Effector memory CD4-positive, alpha-beta T cell (primary cell): Measurements from ENCODE around the gene PDE5A.
A peak's percentile ranks its signal among the peaks of the same experiment; 100 is the strongest.

Experiments used
- DNase-seq, 3 donors: peaks; one replicate each; pipeline ENCODE4 v3.0.0-alpha.2; 2020
- H3K27ac ChIP-seq: 2 replicates; pipeline ENCODE4 v1.7.0; 2013; ENCODE audit warnings: mild to moderate bottlenecking, low read length, moderate library complexity; ENCODE audit not compliant: insufficient read depth, poor library complexity, severe bottlenecking
- H3K27me3 ChIP-seq: replicated peaks from 2 replicates; pipeline ENCODE4 v1.7.0; 2013; ENCODE audit warnings: mild to moderate bottlenecking, low read length; ENCODE audit not compliant: insufficient read depth, control insufficient read depth, poor library complexity, severe bottlenecking
- H3K36me3 ChIP-seq: 2 replicates; pipeline ENCODE4 v1.7.0; 2013; ENCODE audit warnings: mild to moderate bottlenecking, low read length, moderate library complexity; ENCODE audit not compliant: control insufficient read depth, insufficient read depth
- H3K4me1 ChIP-seq: 2 replicates; pipeline ENCODE4 v1.7.0; 2013; ENCODE audit warnings: low read length, mild to moderate bottlenecking; ENCODE audit not compliant: control insufficient read depth, insufficient read depth, poor library complexity, severe bottlenecking
- H3K4me3 ChIP-seq: 2 replicates; pipeline ENCODE4 v1.7.0; 2013; ENCODE audit warnings: low read length, low read depth, mild to moderate bottlenecking; ENCODE audit not compliant: insufficient read depth, poor library complexity, severe bottlenecking
- H3K9me3 ChIP-seq: 2 replicates; pipeline ENCODE4 v1.7.0; 2013; ENCODE audit warnings: mild to moderate bottlenecking, low read length, moderate library complexity; ENCODE audit not compliant: control insufficient read depth
- total RNA-seq, 3 donors: gene quantifications; one replicate each; lab custom pipeline; 2026; lab: John Stamatoyannopoulos, UW

The PDE5A gene
- 1.9 to 3.6 (median 2.5) reads per million in 3 donors for total RNA-seq

DNA sequence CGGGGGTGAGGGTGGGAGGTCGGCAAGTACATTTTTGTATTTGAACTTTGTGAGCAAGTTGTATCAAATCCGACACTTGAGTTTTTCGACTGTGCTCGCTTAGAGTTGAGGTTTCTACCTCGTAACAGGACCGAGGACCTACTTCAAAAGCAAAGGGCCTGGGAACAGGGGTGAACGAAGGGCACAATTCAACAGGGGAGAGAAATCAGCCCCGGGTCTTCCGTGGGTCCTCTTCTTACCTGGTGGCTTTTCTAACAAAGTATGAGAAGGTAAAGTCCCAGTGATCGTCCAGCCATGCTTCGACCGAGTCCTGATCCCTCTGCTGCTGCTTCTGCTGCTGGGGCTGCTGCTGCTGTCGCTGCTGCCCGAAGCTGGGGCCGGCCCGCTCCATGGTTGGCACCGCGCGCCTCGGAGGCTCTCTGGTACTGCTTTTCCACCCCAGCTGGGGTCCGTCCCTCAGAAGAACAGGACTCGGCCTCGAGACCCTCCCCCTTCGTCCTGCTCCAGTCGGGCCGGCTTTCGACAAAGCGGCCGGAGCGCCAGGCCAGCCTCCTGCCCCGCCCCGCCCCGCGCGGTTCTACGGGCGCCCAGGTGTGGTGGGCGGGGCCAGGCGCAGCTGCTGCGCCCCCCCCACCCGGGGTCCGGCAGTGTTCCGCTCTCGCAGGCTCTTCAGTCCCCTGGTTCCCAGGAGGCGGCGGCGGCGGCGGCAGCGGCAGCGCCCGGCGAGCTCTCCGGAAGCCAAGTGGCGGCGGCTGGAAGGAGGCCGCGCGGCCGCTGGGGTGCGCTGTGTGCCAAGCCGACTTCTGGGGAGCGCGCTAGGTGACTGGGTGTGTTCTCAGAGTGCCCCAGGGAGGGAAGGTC lies at the start of gene PDE5A:
TSS of gene PDE5A (minus strand) at position 524 of the 861 bp plus-strand sequence. CDS start at position 391, 133 bp downstream.
- H3K27ac ChIP-seq, result peak within 1 kb of the TSS; percentile 52

DNA sequence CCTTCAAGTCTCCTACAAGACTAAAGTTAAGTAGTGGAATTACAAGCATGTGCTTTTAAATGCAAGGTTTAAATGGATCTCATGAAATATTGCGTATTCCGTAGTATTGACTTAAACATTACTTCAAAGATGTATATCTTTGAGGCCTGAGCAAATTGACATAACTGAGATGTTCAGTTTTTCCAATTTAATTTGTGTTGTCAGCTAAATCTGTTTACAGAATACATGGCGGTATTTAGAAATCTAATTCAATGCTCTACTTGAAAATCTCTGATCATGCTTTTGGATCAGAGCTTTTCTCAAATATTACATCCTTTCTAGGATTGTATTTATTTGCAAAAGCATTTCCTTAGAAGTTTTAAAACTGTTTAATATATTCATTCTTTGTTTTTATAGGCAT lies 47.5 kb upstream of the PDE5A start:
- Histone ChIP-seq H3K27ac (no peak overlapping the region), H3K36me3 (no peaks in the 10 kb centered on the region), H3K27me3 (no peaks in the 10 kb centered on the region), H3K9me3 (no peaks in the 10 kb centered on the region), H3K4me1 (no peaks in the 10 kb centered on the region), H3K4me3 (no peak overlapping the region)
- DNase-seq, result no peak

More for the DNA sequence above, at the start of gene PDE5A:
- Histone ChIP-seq H3K4me1 (peaks cover 15% of the 10 kb centered on the region), H3K9me3 (no peaks in the 10 kb centered on the region), H3K27me3 (no peaks in the 10 kb centered on the region), H3K4me3 (peak within 1 kb of the TSS; percentile 77), H3K36me3 (no peaks in the 10 kb centered on the region)
- DNase-seq, result peak; percentile 44 to 60 (median 53)

DNA sequence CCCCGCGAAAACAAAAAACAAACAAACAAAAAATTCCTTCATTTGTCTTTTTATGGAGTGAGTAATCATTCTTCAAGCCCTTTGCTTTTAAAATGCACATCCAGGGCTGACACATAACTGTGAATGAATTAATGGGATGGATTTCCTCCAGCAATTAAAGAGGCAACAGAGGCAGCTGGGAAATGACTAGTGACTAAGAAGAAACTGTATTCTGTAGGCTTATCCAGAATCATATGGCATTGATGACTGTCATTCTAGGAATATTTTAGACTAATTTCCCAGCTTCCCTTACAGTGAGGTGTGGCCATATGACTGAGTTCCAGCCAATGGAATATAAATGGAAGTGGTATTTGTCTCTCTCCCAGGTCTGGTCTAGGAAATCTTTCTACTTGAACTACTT lies 46.8 kb upstream of the PDE5A start:
- no peaks in the 10 kb centered on the region for H3K4me1 ChIP-seq
- no peak overlapping the region for H3K27ac ChIP-seq
- no peaks in the 10 kb centered on the region for H3K27me3 ChIP-seq
- H3K9me3 ChIP-seq, result no peaks in the 10 kb centered on the region
- H3K4me3 ChIP-seq, result no peak overlapping the region
- no peak for DNase-seq
- no peaks in the 10 kb centered on the region for H3K36me3 ChIP-seq

DNA sequence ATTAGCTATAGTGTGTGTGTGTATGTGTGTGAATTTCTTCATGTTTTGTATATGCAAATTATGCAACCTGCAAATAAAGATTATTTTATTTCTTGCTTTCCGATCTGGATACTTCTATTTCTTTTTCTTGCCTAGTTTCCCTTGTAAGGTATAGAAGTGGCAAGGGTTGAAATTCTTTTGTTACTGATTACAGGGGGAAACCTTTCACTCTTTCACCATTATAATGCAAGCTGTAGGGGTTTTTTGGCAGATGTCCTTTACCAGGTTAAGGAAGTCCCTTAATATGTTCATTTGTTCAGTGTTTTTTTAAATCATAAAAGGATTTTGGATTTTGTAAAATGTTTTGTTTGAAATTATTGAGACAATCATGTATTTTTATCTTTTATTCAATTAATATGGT lies 44.3 kb upstream of the PDE5A start:
- no peak for DNase-seq
- H3K4me3 ChIP-seq, result no peak overlapping the region
- no peaks in the 10 kb centered on the region for H3K27me3 ChIP-seq
- H3K27ac ChIP-seq, result no peak overlapping the region
- no peaks in the 10 kb centered on the region for H3K9me3 ChIP-seq
- H3K4me1 ChIP-seq, result no peaks in the 10 kb centered on the region
- H3K36me3 ChIP-seq, result no peaks in the 10 kb centered on the region

DNA sequence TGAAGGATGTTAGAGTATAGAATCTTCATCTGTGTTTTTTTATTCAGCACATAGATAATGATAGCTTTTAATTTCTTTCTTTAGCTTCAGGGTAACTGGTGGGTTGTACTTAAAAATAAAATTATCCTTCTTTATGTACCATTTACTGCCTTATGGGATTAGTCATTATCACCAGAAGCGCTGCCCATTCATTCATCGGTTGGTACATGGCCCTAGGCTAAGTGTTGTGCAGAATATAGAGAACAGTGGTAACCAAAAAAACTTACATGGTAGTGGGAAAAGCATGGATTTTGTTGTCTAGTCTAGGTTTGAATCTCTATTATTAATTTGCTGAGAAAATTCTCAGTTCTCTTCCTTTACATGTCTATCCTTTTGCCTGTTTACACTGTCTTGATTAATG lies 43.5 kb upstream of the PDE5A start:
- H3K9me3 ChIP-seq, result no peaks in the 10 kb centered on the region
- no peaks in the 10 kb centered on the region for H3K27me3 ChIP-seq
- H3K36me3 ChIP-seq, result no peaks in the 10 kb centered on the region
- H3K27ac ChIP-seq, result no peak overlapping the region
- no peak for DNase-seq
- no peak overlapping the region for H3K4me3 ChIP-seq
- no peaks in the 10 kb centered on the region for H3K4me1 ChIP-seq

DNA sequence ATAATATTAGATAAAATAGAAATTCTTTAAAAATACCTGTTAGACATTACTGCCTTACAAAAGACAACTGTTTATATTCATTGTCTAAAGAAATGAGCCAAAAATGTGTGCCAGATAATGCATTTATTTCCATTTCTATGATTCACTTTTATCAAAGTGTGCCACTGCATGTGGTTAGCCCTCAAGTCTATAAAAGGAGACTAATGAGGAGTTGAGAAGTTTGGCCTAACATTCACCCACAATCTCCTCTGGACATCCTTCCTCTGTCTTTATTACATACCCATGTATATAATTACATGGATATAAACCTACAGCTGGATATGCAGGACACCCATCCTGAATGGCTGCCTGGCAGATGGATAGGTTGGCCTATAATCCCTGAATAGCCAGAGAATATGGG lies 42.6 kb upstream of the PDE5A start:
- Histone ChIP-seq H3K36me3 (no peaks in the 10 kb centered on the region), H3K27ac (no peak overlapping the region), H3K4me1 (no peaks in the 10 kb centered on the region), H3K4me3 (no peak overlapping the region), H3K9me3 (no peaks in the 10 kb centered on the region), H3K27me3 (no peaks in the 10 kb centered on the region)
- no peak for DNase-seq

DNA sequence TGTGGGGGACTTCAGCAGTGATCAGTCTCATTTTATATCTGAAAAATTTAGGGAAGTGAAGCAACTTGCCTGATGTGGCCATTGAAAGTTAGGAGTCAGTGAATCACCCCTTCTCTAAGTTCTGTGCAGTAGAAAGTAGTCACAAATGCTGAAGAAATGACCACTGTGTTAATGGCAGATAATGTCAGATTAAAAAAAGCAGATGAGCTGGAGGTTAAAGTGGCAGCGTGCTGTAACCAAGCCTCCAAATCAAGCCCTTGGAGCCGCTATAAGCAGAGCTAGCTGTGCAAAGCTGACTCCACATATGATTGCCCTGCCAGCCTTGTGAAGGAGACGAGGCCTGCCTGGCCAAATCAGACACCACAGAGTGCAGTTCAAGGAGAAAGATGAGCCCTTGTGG lies 39.2 kb upstream of the PDE5A start:
- H3K36me3 ChIP-seq, result no peaks in the 10 kb centered on the region
- no peak for DNase-seq
- no peaks in the 10 kb centered on the region for H3K4me1 ChIP-seq
- H3K27me3 ChIP-seq, result no peaks in the 10 kb centered on the region
- H3K9me3 ChIP-seq, result no peaks in the 10 kb centered on the region
- no peak overlapping the region for H3K27ac ChIP-seq
- no peak overlapping the region for H3K4me3 ChIP-seq

DNA sequence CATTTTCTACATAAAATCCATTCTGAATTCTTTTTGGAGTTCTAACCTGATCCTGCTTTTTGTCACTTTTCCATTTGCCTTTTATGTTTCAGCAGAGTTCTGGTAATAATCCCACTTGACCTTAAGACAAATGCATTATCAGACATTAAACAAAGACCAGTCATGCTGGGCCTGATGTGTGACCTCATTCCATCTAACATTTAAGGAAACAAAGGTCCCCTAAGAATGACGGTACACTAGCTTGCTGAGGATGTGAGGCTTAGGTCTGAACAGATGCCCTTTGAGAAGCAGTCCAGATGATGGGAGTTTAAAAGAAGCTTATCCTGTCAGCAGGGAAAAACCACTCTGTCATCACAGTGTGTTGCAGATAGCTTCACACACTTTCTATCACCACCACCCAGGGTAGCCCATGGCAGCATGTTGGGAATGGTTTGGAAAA lies 38.1 kb upstream of the PDE5A start:
- no peak overlapping the region for H3K27ac ChIP-seq
- H3K4me1 ChIP-seq, result no peaks in the 10 kb centered on the region
- H3K36me3 ChIP-seq, result no peaks in the 10 kb centered on the region
- no peak for DNase-seq
- no peaks in the 10 kb centered on the region for H3K27me3 ChIP-seq
- no peaks in the 10 kb centered on the region for H3K9me3 ChIP-seq
- no peak overlapping the region for H3K4me3 ChIP-seq

DNA sequence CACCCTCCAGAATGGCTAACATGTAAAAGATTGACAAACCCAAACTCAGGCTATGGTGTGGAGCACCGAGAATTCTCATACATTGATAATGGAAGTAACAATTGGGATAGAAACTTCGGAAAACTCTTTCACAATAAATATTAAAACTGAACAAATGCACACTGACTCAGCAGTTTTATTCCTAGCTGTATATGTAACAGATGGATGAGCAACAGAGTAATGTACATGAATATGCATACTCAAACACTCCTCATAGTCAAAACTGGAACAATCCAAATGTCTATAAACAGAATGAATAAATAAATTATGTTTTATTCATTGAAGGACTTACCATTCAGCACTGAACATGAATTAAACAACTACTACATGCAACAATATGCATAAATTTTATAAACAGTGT lies 37.1 kb upstream of the PDE5A start:
- Histone ChIP-seq H3K9me3 (no peaks in the 10 kb centered on the region), H3K4me1 (no peaks in the 10 kb centered on the region), H3K4me3 (no peak overlapping the region), H3K36me3 (no peaks in the 10 kb centered on the region), H3K27ac (no peak overlapping the region), H3K27me3 (no peaks in the 10 kb centered on the region)
- DNase-seq, result no peak

DNA sequence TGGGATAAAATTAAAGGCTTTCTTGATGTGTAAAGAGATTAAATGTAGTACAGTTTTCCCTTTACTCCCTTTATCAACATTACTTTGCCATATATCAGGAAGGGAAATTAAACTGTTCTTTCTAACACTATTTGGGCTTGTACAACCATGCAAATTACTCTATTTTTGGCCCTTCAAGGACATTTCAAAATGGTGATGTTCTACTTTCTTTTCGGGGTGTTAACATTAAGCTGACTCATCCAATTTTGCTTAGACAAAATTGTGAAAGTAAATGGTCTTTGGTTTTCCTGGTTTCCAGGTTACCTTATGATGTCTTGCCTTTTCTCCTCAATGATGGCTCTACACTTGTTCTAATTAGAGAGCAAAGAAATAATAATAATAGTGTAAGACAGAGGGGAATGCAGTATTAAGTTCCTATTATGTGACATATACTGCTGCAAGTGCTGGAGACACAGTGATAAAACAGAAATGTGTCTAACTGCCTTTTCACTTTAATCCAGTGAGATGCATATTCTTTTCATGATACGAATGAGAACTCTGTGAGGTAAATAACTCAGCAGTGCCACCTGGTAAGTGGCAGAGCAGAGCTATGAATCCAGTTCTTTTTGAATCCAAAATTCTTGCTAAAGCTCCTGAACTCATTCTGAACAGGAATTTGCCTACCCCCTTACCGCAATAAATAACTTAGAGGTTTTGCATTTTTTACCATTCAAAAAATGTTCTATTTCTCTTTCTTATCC lies 35.7 kb upstream of the PDE5A start:
- no peak for DNase-seq
- no peak overlapping the region for H3K4me3 ChIP-seq
- H3K36me3 ChIP-seq, result no peaks in the 10 kb centered on the region

More for the DNA sequence above, 35.7 kb upstream of the PDE5A start:
- H3K27me3 ChIP-seq, result no peaks in the 10 kb centered on the region
- H3K27ac ChIP-seq, result no peak overlapping the region
- H3K9me3 ChIP-seq, result no peaks in the 10 kb centered on the region
- no peaks in the 10 kb centered on the region for H3K4me1 ChIP-seq
